Measurements from ENCODE around the gene PCDH9. TPM values are rescaled to one million over a fixed set of nuclear protein-coding genes. Genes with fewer than 3 reads are reported as not detected.

PCDH9 gene
- total RNA-seq, 1 experiment from 2014 or later: 0.03 TPM

DNA sequence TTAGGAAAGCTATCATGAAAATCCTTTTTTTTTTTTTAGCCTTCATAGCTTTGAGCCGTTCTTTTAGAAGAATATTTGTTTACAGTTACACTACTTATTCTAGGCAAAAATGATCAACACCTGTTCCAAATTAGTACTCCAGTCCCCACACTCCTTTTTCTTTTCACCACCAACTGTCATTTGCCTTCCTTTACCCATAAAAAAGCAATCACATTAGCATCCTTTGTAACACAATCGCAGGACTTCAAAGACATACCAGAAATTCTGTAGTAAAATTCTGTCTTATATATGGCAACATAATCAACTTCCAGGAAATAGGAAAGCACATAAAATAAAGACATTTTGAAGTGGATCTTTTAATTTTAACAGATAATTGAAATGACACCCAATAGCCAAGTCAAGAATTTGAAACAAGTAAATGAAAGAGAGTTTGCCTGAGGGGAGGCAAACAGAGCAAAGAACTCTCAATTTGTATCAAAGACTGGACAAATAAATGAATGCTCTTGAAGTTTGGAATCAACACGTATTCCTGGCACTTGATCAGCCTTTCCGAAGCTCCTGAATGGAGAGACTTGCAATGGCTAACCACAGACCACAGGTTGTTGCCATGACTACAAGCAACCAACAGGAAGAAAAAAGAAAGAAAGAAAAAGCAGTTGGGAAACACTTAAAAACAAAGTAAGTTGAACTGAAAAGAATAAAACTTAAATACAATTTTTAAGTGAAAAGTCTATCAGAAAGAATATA, 206.8 kb downstream of the PCDH9 start:
- DNase-seq (ENCODE audit: low read depth): peak; percentile 54
- in situ Hi-C loops (cut with HindIII; ENCODE audit: low pct_unique_long_range_greater_than_20kb, low sequenced_read_pairs): no loop called here

GRCh38 chr13:67018775-67019174, 211.4 kb downstream of the PCDH9 start:
- in situ Hi-C loops (cut with HindIII; ENCODE audit: low pct_unique_long_range_greater_than_20kb, low sequenced_read_pairs): no loop called here
- DNase-seq (ENCODE audit: low read depth): no peak

GRCh38 chr13:67017276-67017675, 212.9 kb downstream of the PCDH9 start:
- no peak for DNase-seq (ENCODE audit: low read depth)
- in situ Hi-C loops (cut with HindIII; ENCODE audit: low pct_unique_long_range_greater_than_20kb, low sequenced_read_pairs): no loop called here

DNA sequence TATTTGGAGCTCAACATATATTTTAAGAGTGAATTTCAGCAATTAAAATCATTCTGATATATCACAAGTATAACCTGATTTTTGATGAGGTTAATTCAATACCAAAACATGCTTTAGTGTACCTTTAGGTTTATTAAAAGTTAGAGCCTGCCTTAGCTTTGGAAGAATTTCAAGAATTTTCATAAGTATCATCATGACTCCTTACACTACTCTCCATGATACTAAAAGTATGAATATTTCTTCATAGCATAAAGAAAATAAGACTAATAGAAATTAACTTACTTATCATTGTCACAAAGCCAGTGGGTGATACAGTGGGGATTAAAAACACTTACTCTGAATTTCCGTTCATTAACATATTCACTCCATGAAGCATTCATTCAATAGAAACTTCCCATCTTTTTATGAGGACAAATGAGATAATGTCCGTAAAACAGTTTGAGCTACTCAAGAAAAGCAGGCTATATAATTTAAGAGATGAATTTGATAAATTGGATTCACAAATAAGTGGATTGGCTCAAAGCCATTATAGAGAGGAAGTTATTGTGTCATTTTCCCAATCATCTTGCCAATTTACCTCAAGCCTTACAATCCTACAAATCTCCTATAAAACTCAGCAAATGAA, 214.0 kb downstream of the PCDH9 start:
- no peak for DNase-seq (ENCODE audit: low read depth)
- in situ Hi-C loops (cut with HindIII; ENCODE audit: low pct_unique_long_range_greater_than_20kb, low sequenced_read_pairs): no loop called here

DNA sequence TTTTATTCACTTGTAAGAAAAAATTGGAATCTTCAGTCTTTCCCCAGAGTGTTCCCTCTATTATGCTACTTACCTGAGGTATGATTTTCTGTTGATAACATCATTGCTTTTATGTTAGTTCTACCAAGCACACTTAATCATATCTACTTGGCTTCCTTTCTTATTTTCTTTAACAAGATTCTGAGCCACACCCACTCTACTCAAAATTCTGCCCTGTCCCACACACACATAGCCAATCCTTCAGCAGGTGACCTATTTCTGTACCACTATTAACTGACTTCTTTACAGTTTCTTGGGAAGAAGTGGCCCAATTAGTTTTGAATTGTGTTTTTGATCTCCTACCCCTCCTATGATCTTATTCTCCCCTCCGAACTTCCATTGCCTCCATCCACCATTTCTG, 215.7 kb downstream of the PCDH9 start:
- DNase-seq (ENCODE audit: low read depth): no peak
- in situ Hi-C loops (cut with HindIII; ENCODE audit: low pct_unique_long_range_greater_than_20kb, low sequenced_read_pairs): no loop called here

- DNase-seq (ENCODE audit: low read depth): no peak
- in situ Hi-C loops (cut with HindIII; ENCODE audit: low pct_unique_long_range_greater_than_20kb, low sequenced_read_pairs): no loop called here
Observed at GRCh38 chr13:67013709-67014108, 216.4 kb downstream of the PCDH9 start.

DNA sequence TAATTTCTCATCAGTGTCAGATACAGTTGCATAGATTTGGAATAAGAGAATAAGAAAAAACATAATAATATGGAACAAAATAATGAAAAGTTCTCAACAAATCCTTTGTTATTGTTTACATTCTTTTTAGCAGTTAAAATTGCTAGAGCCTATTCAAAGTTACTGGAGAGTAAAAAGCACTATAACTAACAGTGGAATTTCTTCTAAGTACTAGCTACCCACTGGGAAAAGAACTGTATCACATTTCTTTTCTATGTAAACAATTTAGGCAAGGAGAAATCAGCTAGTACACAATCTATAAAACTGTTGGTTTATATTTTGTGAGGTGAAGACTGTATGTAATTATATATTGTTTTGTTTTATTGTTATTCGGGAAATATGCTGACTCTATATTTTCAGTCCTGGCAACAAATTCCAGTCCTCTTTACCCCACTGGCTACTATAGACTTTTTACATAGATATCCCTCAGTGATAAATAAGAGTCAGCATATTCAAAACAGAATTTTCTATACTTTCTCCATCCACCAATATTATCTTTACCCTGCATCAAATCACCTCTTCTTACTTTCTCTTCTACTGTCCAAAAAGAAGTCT, 222.0 kb downstream of the PCDH9 start:
- in situ Hi-C loops (cut with HindIII; ENCODE audit: low pct_unique_long_range_greater_than_20kb, low sequenced_read_pairs): no loop called here
- DNase-seq (ENCODE audit: low read depth): no peak

GRCh38 chr13:67004511-67004910, 225.6 kb downstream of the PCDH9 start:
- in situ Hi-C loops (cut with HindIII; ENCODE audit: low pct_unique_long_range_greater_than_20kb, low sequenced_read_pairs): no loop called here
- no peak for DNase-seq (ENCODE audit: low read depth)

GRCh38 chr13:67003743-67004142, 226.4 kb downstream of the PCDH9 start:
- DNase-seq (ENCODE audit: low read depth): no peak
- in situ Hi-C loops (cut with HindIII; ENCODE audit: low pct_unique_long_range_greater_than_20kb, low sequenced_read_pairs): no loop called here

DNA sequence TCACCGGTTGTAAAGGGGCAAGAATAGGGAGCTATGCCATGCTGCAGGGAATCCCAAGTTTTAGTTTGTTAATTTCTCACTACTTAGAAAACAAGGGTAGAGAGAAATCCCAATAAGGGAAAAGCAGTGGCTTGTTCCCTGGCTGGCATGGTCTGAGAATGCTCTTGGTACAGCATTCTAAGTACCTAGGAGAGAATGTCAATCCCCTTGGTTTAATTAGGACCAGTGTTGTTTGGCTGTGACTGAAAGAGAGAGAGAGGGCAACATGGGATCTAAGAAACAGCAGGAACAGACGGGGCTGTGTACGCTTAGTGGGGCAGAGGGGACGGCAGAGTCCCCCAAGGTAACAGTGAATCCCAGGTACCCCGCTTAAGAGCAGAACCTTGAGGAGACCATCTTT, 228.8 kb downstream of the PCDH9 start:
- in situ Hi-C loops (cut with HindIII; ENCODE audit: low pct_unique_long_range_greater_than_20kb, low sequenced_read_pairs): no loop called here
- DNase-seq (ENCODE audit: low read depth): no peak

GRCh38 chr13:66996503-66996902, 233.6 kb downstream of the PCDH9 start:
- in situ Hi-C loops (cut with HindIII; ENCODE audit: low pct_unique_long_range_greater_than_20kb, low sequenced_read_pairs): no loop called here
- DNase-seq (ENCODE audit: low read depth): no peak

- in situ Hi-C loops (cut with HindIII; ENCODE audit: low pct_unique_long_range_greater_than_20kb, low sequenced_read_pairs): no loop called here
- DNase-seq (ENCODE audit: low read depth): no peak
Observed at GRCh38 chr13:66995203-66995611, 234.9 kb downstream of the PCDH9 start.

- in situ Hi-C loops (cut with HindIII; ENCODE audit: low pct_unique_long_range_greater_than_20kb, low sequenced_read_pairs): no loop called here
Observed at GRCh38 chr13:66994517-66995202, 235.5 kb downstream of the PCDH9 start.

GRCh38 chr13:66994097-66994496, 236.0 kb downstream of the PCDH9 start:
- DNase-seq (ENCODE audit: low read depth): peak; percentile 67
- in situ Hi-C loops (cut with HindIII; ENCODE audit: low pct_unique_long_range_greater_than_20kb, low sequenced_read_pairs): no loop called here

More at GRCh38 chr13:66994517-66995202, 235.5 kb downstream of the PCDH9 start:
- peak; percentile 11 for DNase-seq (ENCODE audit: low read depth)

DNA sequence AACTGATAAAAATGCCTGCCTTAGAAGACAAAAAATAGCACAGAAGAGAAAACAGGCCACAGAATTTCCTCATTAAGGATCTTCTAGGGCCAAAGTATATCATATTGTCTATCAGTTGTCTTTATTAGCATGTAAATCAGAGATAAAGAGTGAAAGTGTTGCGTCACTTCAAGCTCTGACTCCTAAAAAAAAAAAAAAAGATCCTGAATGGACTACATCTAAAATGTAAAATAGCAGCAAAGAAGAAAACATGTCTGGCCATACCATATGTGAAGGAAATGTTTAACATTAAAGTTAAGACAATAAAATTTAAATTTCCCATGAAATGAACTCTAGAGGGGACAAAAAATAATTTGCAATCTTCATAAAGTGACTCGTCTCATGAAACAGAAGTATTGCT, 237.4 kb downstream of the PCDH9 start:
- in situ Hi-C loops (cut with HindIII; ENCODE audit: low pct_unique_long_range_greater_than_20kb, low sequenced_read_pairs): no loop called here
- DNase-seq (ENCODE audit: low read depth): no peak

DNA sequence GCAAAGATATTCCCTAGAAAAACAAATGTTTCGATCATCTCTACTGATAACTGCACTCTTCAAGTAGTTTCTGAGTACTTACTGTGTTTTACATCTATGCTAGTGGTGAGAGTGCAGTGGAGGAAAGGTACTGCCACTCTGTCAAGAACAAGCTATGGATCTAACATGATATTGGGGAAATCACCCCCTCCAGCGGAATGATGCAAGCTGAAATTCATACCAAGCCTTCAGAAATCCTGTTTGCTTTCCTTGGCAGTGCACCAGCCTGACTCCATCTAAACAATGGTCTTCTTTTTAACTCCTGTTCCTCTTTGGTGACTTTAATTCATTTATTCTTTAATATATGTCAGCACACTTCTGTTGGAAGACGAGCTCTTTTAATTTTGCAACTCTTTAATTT, 238.0 kb downstream of the PCDH9 start:
- in situ Hi-C loops (cut with HindIII; ENCODE audit: low pct_unique_long_range_greater_than_20kb, low sequenced_read_pairs): no loop called here
- peak; percentile 37 for DNase-seq (ENCODE audit: low read depth)

- no peak for DNase-seq (ENCODE audit: low read depth)
- in situ Hi-C loops (cut with HindIII; ENCODE audit: low pct_unique_long_range_greater_than_20kb, low sequenced_read_pairs): no loop called here
Observed at GRCh38 chr13:66984241-66984640, 245.9 kb downstream of the PCDH9 start.

DNA sequence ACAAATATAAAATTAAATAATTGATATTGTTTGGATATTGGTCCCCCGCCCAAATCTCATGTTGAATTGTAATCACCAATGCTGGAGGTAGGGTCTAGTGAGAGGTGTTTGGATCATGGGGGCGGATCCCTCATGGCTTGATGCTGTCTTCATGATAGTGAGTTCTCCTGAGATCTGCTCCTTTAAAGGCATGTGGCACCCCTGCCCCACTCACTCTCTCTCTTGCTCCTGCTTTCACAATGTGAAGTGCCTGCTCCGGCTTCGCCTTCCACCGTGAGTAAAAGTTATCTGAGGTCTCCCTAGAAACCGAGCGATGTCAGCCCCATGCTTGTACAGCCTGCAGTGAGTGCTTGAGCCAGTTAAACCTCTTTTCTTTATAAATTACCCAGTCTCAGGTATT, 248.2 kb downstream of the PCDH9 start:
- no peak for DNase-seq (ENCODE audit: low read depth)
- in situ Hi-C loops (cut with HindIII; ENCODE audit: low pct_unique_long_range_greater_than_20kb, low sequenced_read_pairs): no loop called here

DNA sequence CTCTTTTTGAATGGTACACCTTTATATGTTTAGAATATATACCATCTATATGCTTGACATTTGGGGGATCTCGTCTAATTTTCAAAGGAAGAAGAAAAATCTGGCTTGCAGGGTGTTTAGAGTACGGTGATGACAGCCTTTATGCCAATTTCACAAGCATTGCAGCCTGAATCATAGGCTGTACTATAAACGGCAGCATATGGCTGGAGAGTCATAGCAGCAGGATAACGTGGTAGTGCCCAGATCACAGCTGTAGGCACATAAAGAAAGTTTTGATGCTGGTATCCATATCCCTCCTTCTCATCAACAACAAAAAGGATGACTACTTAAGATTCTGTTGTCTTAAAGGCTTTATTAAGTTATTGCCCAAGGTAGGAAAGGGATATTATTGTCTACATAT, 253.0 kb downstream of the PCDH9 start:
- DNase-seq (ENCODE audit: low read depth): no peak
- in situ Hi-C loops (cut with HindIII; ENCODE audit: low pct_unique_long_range_greater_than_20kb, low sequenced_read_pairs): no loop called here
